Suprapubic skin (tissue), 4 donors: ENCODE results near the gene GAS2L3. TPM values are rescaled to one million over a fixed set of nuclear protein-coding genes. Genes with fewer than 3 reads are reported as not detected.

Experiments used
- DNase-seq, 2 donors: peaks; one replicate each; pipeline ENCODE4 v3.0.0-alpha.2; 2019; ENCODE audit warnings: low spot score in 2 of 2
- H3K27ac ChIP-seq: fragments of 200-600 bp; sonication (generic); one replicate; pipeline ENCODE4 v1.5.1; 2019
- H3K27me3 ChIP-seq: fragments of 200-600 bp; sonication (generic); one replicate; pipeline ENCODE4 v1.5.1; 2019
- H3K36me3 ChIP-seq: fragments of 200-600 bp; sonication (generic); one replicate; pipeline ENCODE4 v1.5.1; 2019
- H3K4me1 ChIP-seq: fragments of 200-600 bp; sonication (generic); one replicate; pipeline ENCODE4 v1.5.1; 2019
- H3K4me3 ChIP-seq: fragments of 200-600 bp; sonication (generic); one replicate; pipeline ENCODE4 v1.5.1; 2019; ENCODE audit warnings: mild to moderate bottlenecking
- H3K9me3 ChIP-seq: fragments of 200-600 bp; sonication (generic); one replicate; pipeline ENCODE4 v1.5.1; 2019
- CTCF ChIP-seq, 2 donors: fragments of 200-600 bp in 1 of 2; fragments of 450-650 bp in 1 of 2; sonication (generic) in 1 of 2; IDR thresholded peaks; one replicate each; pipeline ENCODE4 v1.5.1; 2016 to 2019; ENCODE audit warnings: antibody characterized with exemption in 2 of 2, mild to moderate bottlenecking in 1 of 2, moderate library complexity in 1 of 2
- EP300 ChIP-seq: sonication (generic); formaldehyde crosslinking; IDR thresholded peaks from one replicate; pipeline ENCODE4 v1.6.1; 2017; ENCODE audit warnings: antibody characterized with exemption
- POLR2A ChIP-seq, 2 donors: fragments of 450-650 bp; IDR thresholded peaks; one replicate each; pipeline ENCODE4 v1.6.1; 2017; ENCODE audit warnings: antibody characterized with exemption in 2 of 2, mild to moderate bottlenecking in 2 of 2, moderate library complexity in 2 of 2
- POLR2AphosphoS5 ChIP-seq, 3 donors: sonication (generic); formaldehyde crosslinking; IDR thresholded peaks; one replicate each; pipeline ENCODE4 v1.6.1; 2017; ENCODE audit warnings: antibody characterized with exemption in 3 of 3
- WGBS: methylation state at CpG from one replicate; pipeline ENCODE4 v1.1.5; 2018; 5-methylcytosine and 5-hydroxymethylcytosine counted together
- total RNA-seq, 4 donors: library from RNA; depleted of rRNA; stranded (reverse); fragments of >200 nt; gene quantifications; one replicate each; pipeline ENCODE4 v1.1.0, GENCODE V29; 2016

The GAS2L3 gene
- total RNA-seq, 4 donors from 2014 or later = 5.1 to 14.3 (median 5.7) TPM

GRCh38 chr12:100576331-100577036 is 3.0 kb downstream of the GAS2L3 start:
- Histone ChIP-seq H3K27ac (no peak overlapping the region), H3K36me3 (no peaks in the 10 kb centered on the region), H3K4me3 (no peak overlapping the region), H3K27me3 (no peaks in the 10 kb centered on the region), H3K9me3 (no peaks in the 10 kb centered on the region), H3K4me1 (peaks cover 19% of the 10 kb centered on the region)
- no peak for DNase-seq
- 55% methylated on average over 3 of the region's 3 CpGs for WGBS
- TF ChIP-seq CTCF (IDR thresholded peaks at IDR 0.05) (no peak), POLR2A (IDR thresholded peaks at IDR 0.05) (no peak), EP300 (no peak), POLR2AphosphoS5 (IDR thresholded peaks at IDR 0.05) (no peak)

- no peaks in the 10 kb centered on the region for H3K36me3 ChIP-seq
- no peaks in the 10 kb centered on the region for H3K27me3 ChIP-seq
- H3K27ac ChIP-seq = no peak overlapping the region
- H3K4me3 ChIP-seq = no peak overlapping the region
- no peaks in the 10 kb centered on the region for H3K9me3 ChIP-seq
- no peak for DNase-seq
- WGBS = 98% methylated on average over 5 of the region's 5 CpGs
- TF ChIP-seq EP300 = no peak
- TF ChIP-seq CTCF (IDR thresholded peaks at IDR 0.05) = no peak
- TF ChIP-seq POLR2A (IDR thresholded peaks at IDR 0.05) = no peak
- no peak for TF ChIP-seq POLR2AphosphoS5 (IDR thresholded peaks at IDR 0.05)
- H3K4me1 ChIP-seq = peaks cover 12% of the 10 kb centered on the region
Measured at GRCh38 chr12:100578923-100579322, 5.4 kb downstream of the GAS2L3 start.

- peaks cover 3% of the 10 kb centered on the region for H3K4me1 ChIP-seq
Measured at GRCh38 chr12:100579844-100580243, 6.4 kb downstream of the GAS2L3 start.

GRCh38 chr12:100584256-100584655 is 10.8 kb downstream of the GAS2L3 start:
- no peaks in the 10 kb centered on the region for H3K27me3 ChIP-seq
- H3K27ac ChIP-seq = no peak overlapping the region
- 82% methylated on average over 3 of the region's 3 CpGs for WGBS
- TF ChIP-seq POLR2A (IDR thresholded peaks at IDR 0.05) (no peak), EP300 (no peak), POLR2AphosphoS5 (IDR thresholded peaks at IDR 0.05) (no peak), CTCF (IDR thresholded peaks at IDR 0.05) (no peak)
- no peaks in the 10 kb centered on the region for H3K36me3 ChIP-seq
- DNase-seq = no peak
- no peak overlapping the region for H3K4me3 ChIP-seq
- H3K4me1 ChIP-seq = no peaks in the 10 kb centered on the region
- H3K9me3 ChIP-seq = peaks cover 10% of the 10 kb centered on the region

More at GRCh38 chr12:100579844-100580243, 6.4 kb downstream of the GAS2L3 start:
- no peak for TF ChIP-seq POLR2A (IDR thresholded peaks at IDR 0.05)
- TF ChIP-seq CTCF (IDR thresholded peaks at IDR 0.05) = no peak
- TF ChIP-seq POLR2AphosphoS5 (IDR thresholded peaks at IDR 0.05) = no peak
- TF ChIP-seq EP300 = no peak
- Histone ChIP-seq H3K9me3 (no peaks in the 10 kb centered on the region), H3K4me3 (no peak overlapping the region), H3K36me3 (no peaks in the 10 kb centered on the region), H3K27me3 (no peaks in the 10 kb centered on the region), H3K27ac (no peak overlapping the region)
- WGBS = 76% methylated on average over 2 of the region's 2 CpGs
- DNase-seq = no peak

GRCh38 chr12:100591979-100592378 is 18.5 kb downstream of the GAS2L3 start:
- Histone ChIP-seq H3K4me3 (no peak overlapping the region), H3K27me3 (no peaks in the 10 kb centered on the region), H3K36me3 (no peaks in the 10 kb centered on the region), H3K9me3 (peaks cover 6% of the 10 kb centered on the region), H3K27ac (no peak overlapping the region), H3K4me1 (no peaks in the 10 kb centered on the region)
- no peak for TF ChIP-seq CTCF (IDR thresholded peaks at IDR 0.05)
- TF ChIP-seq POLR2AphosphoS5 (IDR thresholded peaks at IDR 0.05) = no peak
- no peak for TF ChIP-seq POLR2A (IDR thresholded peaks at IDR 0.05)
- no peak for TF ChIP-seq EP300
- 81% methylated on average over 4 of the region's 4 CpGs for WGBS
- DNase-seq = no peak
